ENCODE data around the gene NSUN5.
"Not testable (repeated sequence)": the region's sequence is repeated elsewhere in the genome, so short reads cannot be mapped to it uniquely, and the experiment has no call there.

DNA sequence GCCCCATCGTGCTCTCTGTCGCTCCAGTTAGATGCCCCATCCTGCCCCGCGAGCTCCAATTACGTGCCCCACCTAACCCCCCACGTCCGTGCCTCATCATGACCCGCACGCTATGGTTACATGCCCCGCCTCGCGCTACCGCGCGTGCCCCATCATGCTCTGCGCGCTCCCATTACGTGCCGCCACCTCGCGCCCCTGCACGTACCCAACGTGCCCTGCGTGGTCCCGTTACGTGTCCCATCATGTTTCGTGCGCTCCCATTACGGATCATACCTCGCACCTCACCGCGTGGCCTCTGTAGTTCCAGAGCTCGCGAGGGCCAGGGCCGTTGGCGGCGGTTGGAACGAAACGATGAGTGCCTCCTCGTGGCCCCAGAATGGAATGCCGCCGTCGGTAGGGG, 19.3 kb upstream of the NSUN5 start, which contains the start of the genes FKBP6 and TRIM50:
- not testable (repeated sequence) for TF ChIP-seq CTCF, POLR2A (IDR thresholded peaks at IDR 0.05)
